A673 (cell line): Measurements from ENCODE around the gene CDIP1.

Experiments
- CTCF ChIP-seq: fragments of 300-800, 200-600 bp; sonication (generic); conservative IDR thresholded peaks from 2 replicates; pipeline ENCODE4 v1.5.1; 2017; ENCODE audit warnings: low read depth, mild to moderate bottlenecking, antibody characterized with exemption, low read length, moderate library complexity, mixed read lengths
- EZH2 ChIP-seq: fragments of 200-600 bp; sonication (generic); IDR thresholded peaks from 2 replicates; pipeline ENCODE4 v1.6.1; 2017; ENCODE audit warnings: borderline replicate concordance, low read depth, mild to moderate bottlenecking, mixed read lengths, antibody characterized with exemption, low read length; ENCODE audit not compliant: poor library complexity, severe bottlenecking

GRCh38 chr16:4524571-4524970 is 14.0 kb downstream of the CDIP1 start:
- TF ChIP-seq CTCF (no peak), EZH2 (no peak)
